HG03025 (cell line): Measurements from ENCODE around the gene ACOT12.

Experiments
- ATAC-seq: cut with Tn5 transposase; IDR thresholded peaks from one replicate; pipeline ENCODE4 v1.9.1; 2021; ENCODE audit warnings: mild to moderate bottlenecking, moderate library complexity; ENCODE audit not compliant: unreplicated experiment, low FRiP score

Gene ACOT12

GRCh38 chr5:81401266-81401665, 7.3 kb upstream of the ACOT12 start:
- no peak for ATAC-seq

- ATAC-seq, result no peak
These were observed 6.4 kb upstream of the ACOT12 start for GRCh38 chr5:81400375-81400774.

- no peak for ATAC-seq
These were observed 4.8 kb upstream of the ACOT12 start for GRCh38 chr5:81398741-81399140.

- ATAC-seq, result no peak
These were observed 3.2 kb upstream of the ACOT12 start for GRCh38 chr5:81397176-81397575.

GRCh38 chr5:81395262-81395661, 1.3 kb upstream of the ACOT12 start:
- ATAC-seq, result no peak

GRCh38 chr5:81393430-81393782, 528 bp downstream of the ACOT12 start:
- ATAC-seq, result no peak

- ATAC-seq, result no peak
These were observed 4.9 kb downstream of the ACOT12 start for GRCh38 chr5:81389025-81389424.

- no peak for ATAC-seq
These were observed 5.8 kb downstream of the ACOT12 start for GRCh38 chr5:81388169-81388568.

- no peak for ATAC-seq
These were observed 10.1 kb downstream of the ACOT12 start for GRCh38 chr5:81383867-81384266.

GRCh38 chr5:81371354-81371876, 22.5 kb downstream of the ACOT12 start:
- no peak for ATAC-seq

- ATAC-seq, result no peak
These were observed 23.0 kb downstream of the ACOT12 start for GRCh38 chr5:81370912-81371311.

GRCh38 chr5:81365541-81365940, 28.4 kb downstream of the ACOT12 start:
- no peak for ATAC-seq

- no peak for ATAC-seq
These were observed 30.7 kb downstream of the ACOT12 start for GRCh38 chr5:81363093-81363871.

- ATAC-seq, result no peak
These were observed 32.3 kb downstream of the ACOT12 start for GRCh38 chr5:81361600-81361999.

GRCh38 chr5:81360640-81361039, 33.3 kb downstream of the ACOT12 start:
- no peak for ATAC-seq

GRCh38 chr5:81359881-81360280, 34.1 kb downstream of the ACOT12 start:
- ATAC-seq, result no peak

- no peak for ATAC-seq
These were observed 34.8 kb downstream of the ACOT12 start for GRCh38 chr5:81359108-81359507.

GRCh38 chr5:81355291-81356251, 38.4 kb downstream of the ACOT12 start:
- no peak for ATAC-seq

- ATAC-seq, result no peak
These were observed 39.8 kb downstream of the ACOT12 start for GRCh38 chr5:81354093-81354492.

GRCh38 chr5:81353189-81353588, 40.7 kb downstream of the ACOT12 start:
- ATAC-seq, result no peak

GRCh38 chr5:81350507-81350906, 43.4 kb downstream of the ACOT12 start:
- no peak for ATAC-seq
